Fibroblast of mammary gland (primary cell): ENCODE data around the gene PSMG2.

ENCODE experiments used
- DNase-seq: peaks from one replicate; pipeline ENCODE4 v3.0.0-alpha.2; 2010; ENCODE audit warnings: low read depth
- H3K4me3 ChIP-seq: 2 replicates; pipeline ENCODE4 v1.5.1; 2011; ENCODE audit warnings: low read depth, mild to moderate bottlenecking, low read length, moderate library complexity; ENCODE audit not compliant: control insufficient read depth
- CTCF ChIP-seq: conservative IDR thresholded peaks from 2 replicates; pipeline ENCODE4 v1.5.1; 2011; ENCODE audit warnings: low read depth, low read length, inconsistent platforms; ENCODE audit not compliant: control insufficient read depth, insufficient read depth

PSMG2 gene

GRCh38 chr18:12702221-12703095 lies at the start of gene PSMG2, which contains the start of gene CEP76:
TSS of gene PSMG2 (plus strand) at chr18:12703042. CDS start at chr18:12703108, 66 bp downstream.
TSS of gene CEP76 (minus strand) at chr18:12702723. CDS start at chr18:12702548, 175 bp downstream.
- DNase-seq = peak; percentile 84
- H3K4me3 ChIP-seq = peak within 1 kb of the TSS; percentile 90
- TF ChIP-seq CTCF = no peak

GRCh38 chr18:12654971-12655370 lies 47.9 kb upstream of the PSMG2 start:
- DNase-seq = no peak
- H3K4me3 ChIP-seq = no peak overlapping the region
- no peak for TF ChIP-seq CTCF

- H3K4me3 ChIP-seq = peak overlapping the region; percentile 84
- DNase-seq = peak; percentile 60
- TF ChIP-seq CTCF = no peak
These were observed 46.3 kb upstream of the PSMG2 start for GRCh38 chr18:12656605-12656937.

GRCh38 chr18:12656938-12657683 lies 45.7 kb upstream of the PSMG2 start:
- peak overlapping the region; percentile 84 for H3K4me3 ChIP-seq
- TF ChIP-seq CTCF = no peak
- peak; percentile 33 for DNase-seq

- no peak for TF ChIP-seq CTCF
- peak; percentile 55 for DNase-seq
- H3K4me3 ChIP-seq = peak within 1 kb of the TSS; percentile 84
These were observed 45.0 kb upstream of the PSMG2 start, which contains the start of gene SPIRE1 for GRCh38 chr18:12657684-12658425. TSS of gene SPIRE1 (minus strand) at chr18:12658107. CDS start at chr18:12657866, 241 bp downstream.

GRCh38 chr18:12658426-12659138 lies 44.3 kb upstream of the PSMG2 start:
- TF ChIP-seq CTCF = no peak
- H3K4me3 ChIP-seq = peak overlapping the region; percentile 64
- peak; percentile 40 for DNase-seq
